ENCODE measurements around the gene SCAF1. TPM values are rescaled to one million over a fixed set of nuclear protein-coding genes. Genes with fewer than 3 reads are reported as not detected.

Gene SCAF1
- total and polyA plus RNA-seq, 9 donors = 3.3 to 94.6 (median 61.3) TPM

DNA sequence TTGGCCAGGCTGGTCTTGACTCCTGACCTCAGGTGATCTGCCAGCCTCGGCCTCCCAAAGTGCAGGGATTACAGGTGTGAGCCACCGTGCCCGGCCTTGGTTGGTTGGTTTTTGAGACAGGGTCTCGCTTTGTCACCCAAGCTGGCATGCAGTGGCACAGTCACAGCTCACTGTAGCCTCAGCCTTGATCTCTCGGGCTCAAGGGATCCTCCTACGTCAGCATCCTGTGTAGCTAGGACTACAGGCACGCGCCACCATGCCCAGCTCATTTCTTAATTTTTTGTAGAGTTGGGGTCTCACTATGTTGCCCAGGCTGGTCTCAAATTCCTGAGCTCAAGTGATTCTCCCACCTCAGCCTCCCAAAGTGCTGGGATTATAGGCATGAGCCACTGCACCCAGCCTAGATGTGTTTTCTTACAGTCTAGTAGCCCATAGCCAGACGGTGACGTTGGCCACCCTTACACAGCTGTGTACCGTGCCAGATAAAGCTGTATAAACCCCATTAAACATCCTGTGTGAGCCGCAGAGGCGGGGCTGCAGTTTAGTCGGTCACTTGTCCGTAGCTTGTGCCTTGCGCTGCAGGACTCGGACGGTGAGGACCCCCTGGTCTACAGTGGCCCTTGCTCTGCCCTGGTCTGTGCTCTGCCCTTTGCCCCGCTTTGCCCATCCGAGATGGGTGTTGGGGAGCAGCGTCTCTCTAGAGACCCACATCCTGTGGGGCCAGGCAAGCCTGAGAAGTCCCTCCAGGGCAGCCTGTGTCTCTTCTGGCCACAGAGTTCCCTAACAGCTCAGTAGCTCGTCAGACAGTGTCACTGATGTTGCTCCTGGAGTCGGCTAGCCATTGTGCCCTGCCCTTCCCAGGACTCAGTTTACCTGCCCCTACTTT, 13.8 kb downstream of the SCAF1 start:
- no peaks in the 10 kb centered on the region for H3K36me3 ChIP-seq
- no peak for DNase-seq
- H3K27ac ChIP-seq = no peak overlapping the region
- H3K9me3 ChIP-seq = no peaks in the 10 kb centered on the region
- intact Hi-C loops (cut with DNase I) = no loop called here
- H3K4me3 ChIP-seq = no peak overlapping the region
- TF ChIP-seq CTCF (IDR thresholded peaks at IDR 0.05) = no peak
- no peaks in the 10 kb centered on the region for H3K4me1 ChIP-seq (ENCODE audit: insufficient read depth)
- no peaks in the 10 kb centered on the region for H3K27me3 ChIP-seq
- 85 to 88% (median 87%) methylated on average over 23 of the region's 23 CpGs for WGBS, 3 donors

GRCh38 chr19:49656456-49657109, 14.6 kb downstream of the SCAF1 start:
- H3K36me3 ChIP-seq = no peaks in the 10 kb centered on the region
- DNase-seq = no peak
- intact Hi-C loops (cut with DNase I) = no loop called here

GRCh38 chr19:49657493-49658138, 15.6 kb downstream of the SCAF1 start:
- TF ChIP-seq CTCF (IDR thresholded peaks at IDR 0.05) (no peak), EP300 (IDR thresholded peaks at IDR 0.05) (no peak), POLR2A (IDR thresholded peaks at IDR 0.05) (no peak)
- Histone ChIP-seq H3K9me3 (no peaks in the 10 kb centered on the region), H3K4me1 (ENCODE audit: insufficient read depth) (no peaks in the 10 kb centered on the region), H3K27ac (no peak overlapping the region), H3K36me3 (no peaks in the 10 kb centered on the region), H3K27me3 (no peaks in the 10 kb centered on the region), H3K4me3 (no peak overlapping the region)
- DNase-seq = no peak
- 78 to 82% (median 79%) methylated on average over 22 of the region's 22 CpGs for WGBS, 3 donors
- intact Hi-C loops (cut with DNase I) = no loop called here

More at GRCh38 chr19:49656456-49657109, 14.6 kb downstream of the SCAF1 start:
- Histone ChIP-seq H3K27ac (no peak overlapping the region), H3K27me3 (no peaks in the 10 kb centered on the region), H3K4me3 (no peak overlapping the region), H3K4me1 (ENCODE audit: insufficient read depth) (no peaks in the 10 kb centered on the region), H3K9me3 (no peaks in the 10 kb centered on the region)
- 86 to 90% (median 89%) methylated on average over 16 to 17 of the region's 17 CpGs for WGBS, 3 donors
- TF ChIP-seq EP300 (IDR thresholded peaks at IDR 0.05) (no peak), CTCF (IDR thresholded peaks at IDR 0.05) (no peak), POLR2A (IDR thresholded peaks at IDR 0.05) (no peak)

DNA sequence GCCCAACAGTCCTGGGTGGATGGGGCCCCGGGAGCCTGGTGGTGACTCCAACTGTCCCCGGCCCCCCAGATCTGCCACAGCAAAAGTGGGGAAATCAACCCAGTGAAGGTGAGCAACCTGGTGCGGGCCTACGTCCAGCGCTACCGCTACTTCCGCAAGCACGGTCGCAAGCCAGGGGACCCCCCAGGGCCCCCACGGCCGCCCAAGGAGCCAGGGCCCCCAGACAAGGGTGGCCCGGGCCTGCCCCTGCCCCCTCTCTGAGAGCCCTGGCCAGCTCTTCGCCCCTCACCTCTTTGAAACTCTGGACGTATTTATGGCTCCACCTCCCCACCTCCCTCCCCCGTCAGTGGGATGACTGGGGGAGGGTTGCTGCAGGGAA, 16.1 kb downstream of the SCAF1 start:
- intact Hi-C loops (cut with DNase I) = no loop called here
- Histone ChIP-seq H3K27ac (no peak overlapping the region), H3K4me1 (ENCODE audit: insufficient read depth) (no peaks in the 10 kb centered on the region), H3K36me3 (no peaks in the 10 kb centered on the region), H3K9me3 (no peaks in the 10 kb centered on the region), H3K27me3 (no peaks in the 10 kb centered on the region), H3K4me3 (no peak overlapping the region)
- 80 to 84% (median 83%) methylated on average over 15 of the region's 15 CpGs for whole genome bisulfite sequencing, 3 donors
- TF ChIP-seq CTCF (IDR thresholded peaks at IDR 0.05) (no peak), POLR2A (IDR thresholded peaks at IDR 0.05) (no peak), EP300 (IDR thresholded peaks at IDR 0.05) (no peak)
- DNase-seq = no peak
